H9 (cell line): Measurements from ENCODE around the gene OR2K2. TPM values are rescaled to one million over a fixed set of nuclear protein-coding genes. Genes with fewer than 3 reads are reported as not detected.

Experiments
- DNase-seq: peaks from one replicate; pipeline ENCODE4 v3.0.0-alpha.2; 2017
- H2AFZ ChIP-seq: one replicate; pipeline ENCODE4 v1.6.1; 2013; ENCODE audit warnings: mild to moderate bottlenecking, low read length, control low read depth, moderate library complexity
- H2AK5ac ChIP-seq: 2 replicates; pipeline ENCODE4 v1.6.1; 2013; ENCODE audit warnings: low read length, control low read depth, mixed read lengths; ENCODE audit not compliant: insufficient read length
- H2BK120ac ChIP-seq: one replicate; pipeline ENCODE4 v1.6.1; 2013; ENCODE audit warnings: low read depth, mild to moderate bottlenecking, low read length, control low read depth, inconsistent platforms; ENCODE audit not compliant: poor library complexity, severe bottlenecking
- H2BK12ac ChIP-seq: 2 replicates; pipeline ENCODE4 v1.6.1; 2013; ENCODE audit warnings: low read length, control low read depth, mixed read lengths, low read depth; ENCODE audit not compliant: insufficient read length
- H2BK15ac ChIP-seq: 2 replicates; pipeline ENCODE4 v1.6.1; 2013; ENCODE audit warnings: low read depth, low read length, control low read depth
- H2BK20ac ChIP-seq: one replicate; pipeline ENCODE4 v1.6.1; 2013; ENCODE audit warnings: low read depth, mild to moderate bottlenecking, low read length, control low read depth, inconsistent platforms; ENCODE audit not compliant: poor library complexity, severe bottlenecking
- H2BK5ac ChIP-seq: 2 replicates; pipeline ENCODE4 v1.6.1; 2013; ENCODE audit warnings: low read length, control low read depth, mixed read lengths; ENCODE audit not compliant: insufficient read length
- H3K14ac ChIP-seq: 2 replicates; pipeline ENCODE4 v1.6.1; 2013; ENCODE audit warnings: low read length, control low read depth; ENCODE audit not compliant: insufficient read depth
- H3K18ac ChIP-seq: 2 replicates; pipeline ENCODE4 v1.6.1; 2013; ENCODE audit warnings: low read depth, mild to moderate bottlenecking, mixed read lengths, low read length, control low read depth; ENCODE audit not compliant: insufficient read length
- H3K23ac ChIP-seq: 2 replicates; pipeline ENCODE4 v1.6.1; 2013; ENCODE audit warnings: low read length, control low read depth, mixed read lengths, low read depth; ENCODE audit not compliant: insufficient read length
- H3K23me2 ChIP-seq: 2 replicates; pipeline ENCODE4 v1.6.1; 2013; ENCODE audit warnings: low read depth, mild to moderate bottlenecking, mixed read lengths, low read length, control low read depth; ENCODE audit not compliant: insufficient read length, poor library complexity, severe bottlenecking
- H3K27ac ChIP-seq: 2 replicates; pipeline ENCODE4 v1.5.1; 2013; ENCODE audit warnings: low read length, control low read depth, mixed read lengths, low read depth; ENCODE audit not compliant: insufficient read length
- H3K27me3 ChIP-seq: 2 replicates; pipeline ENCODE4 v1.6.1; 2013; ENCODE audit warnings: low read length, control low read depth, inconsistent platforms; ENCODE audit not compliant: insufficient read depth
- H3K4ac ChIP-seq: 2 replicates; pipeline ENCODE4 v1.6.1; 2013; ENCODE audit warnings: low read depth, mild to moderate bottlenecking, control low read depth, inconsistent platforms, low read length, moderate library complexity
- H3K4me1 ChIP-seq: 2 replicates; pipeline ENCODE4 v1.6.1; 2013; ENCODE audit warnings: low read length, control low read depth, inconsistent platforms; ENCODE audit not compliant: insufficient read depth
- H3K4me2 ChIP-seq: 2 replicates; pipeline ENCODE4 v1.6.1; 2013; ENCODE audit warnings: low read length, control low read depth, mixed read lengths; ENCODE audit not compliant: insufficient read length, insufficient read depth
- H3K56ac ChIP-seq: 2 replicates; pipeline ENCODE4 v1.6.1; 2013; ENCODE audit warnings: low read depth, mild to moderate bottlenecking, mixed read lengths, low read length, control low read depth; ENCODE audit not compliant: insufficient read length
- H3K79me1 ChIP-seq: 2 replicates; pipeline ENCODE4 v1.6.1; 2013; ENCODE audit warnings: low read depth, mild to moderate bottlenecking, moderate library complexity, low read length, control low read depth, inconsistent platforms; ENCODE audit not compliant: insufficient read depth, poor library complexity, severe bottlenecking
- H3K79me2 ChIP-seq: 2 replicates; pipeline ENCODE4 v1.6.1; 2013; ENCODE audit warnings: low read length, control low read depth, inconsistent platforms; ENCODE audit not compliant: insufficient read depth
- H3K9ac ChIP-seq: 2 replicates; pipeline ENCODE4 v1.6.1; 2013; ENCODE audit warnings: low read length, control low read depth, mixed read lengths; ENCODE audit not compliant: insufficient read length; ENCODE audit errors: extremely low read depth
- H3K9me3 ChIP-seq: one replicate; pipeline ENCODE4 v1.6.1; 2013; ENCODE audit warnings: low read depth, low read length, inconsistent platforms; ENCODE audit not compliant: control insufficient read depth
- H3T11ph ChIP-seq: one replicate; pipeline ENCODE4 v1.6.1; 2013; ENCODE audit warnings: mild to moderate bottlenecking, low read length, control low read depth, inconsistent platforms
- H4K20me1 ChIP-seq: one replicate; pipeline ENCODE4 v1.6.1; 2013; ENCODE audit not compliant: control insufficient read depth, insufficient read length, insufficient read depth
- H4K5ac ChIP-seq: 2 replicates; pipeline ENCODE4 v1.6.1; 2013; ENCODE audit warnings: low read depth, mild to moderate bottlenecking, mixed read lengths, low read length, control low read depth; ENCODE audit not compliant: insufficient read length
- H4K8ac ChIP-seq: replicated peaks from 2 replicates; pipeline ENCODE4 v1.6.1; 2013; ENCODE audit warnings: low read length, control low read depth, mixed read lengths, low read depth; ENCODE audit not compliant: insufficient read length
- H4K91ac ChIP-seq: 2 replicates; pipeline ENCODE4 v1.6.1; 2013; ENCODE audit warnings: low read depth, mild to moderate bottlenecking, moderate library complexity, mixed read lengths, low read length, control low read depth; ENCODE audit not compliant: insufficient read length
- H3K27ac Mint-ChIP-seq, 3 experiments: 2 replicates in 2 of 3; 3 replicates in 1 of 3; pipeline ENCODE4 v1.8.0; 2020 to 2021; ENCODE audit warnings: mixed read lengths in 3 of 3, mild to moderate bottlenecking in 1 of 3, moderate library complexity in 1 of 3
- H3K27me3 Mint-ChIP-seq: 2 replicates; pipeline ENCODE4 v1.8.0; 2021; ENCODE audit warnings: low read depth, mild to moderate bottlenecking, moderate library complexity, mixed read lengths
- H3K36me3 Mint-ChIP-seq, 3 experiments: 2 replicates in 2 of 3; 3 replicates in 1 of 3; pipeline ENCODE4 v1.8.0; 2020 to 2021; ENCODE audit warnings: low read depth in 3 of 3, mixed read lengths in 3 of 3; ENCODE audit not compliant: insufficient read depth in 1 of 3
- H3K4me1 Mint-ChIP-seq, 2 experiments: 2 replicates each; pipeline ENCODE4 v1.8.0; 2020; ENCODE audit warnings: mixed read lengths in 2 of 2
- H3K4me3 Mint-ChIP-seq, 2 experiments: 2 replicates in 1 of 2; 3 replicates in 1 of 2; pipeline ENCODE4 v1.8.0; 2020 to 2021; ENCODE audit warnings: mild to moderate bottlenecking in 2 of 2, mixed read lengths in 2 of 2, moderate library complexity in 1 of 2
- H3K9me3 Mint-ChIP-seq, 2 experiments: 2 replicates in 1 of 2; 3 replicates in 1 of 2; pipeline ENCODE4 v1.8.0; 2020; ENCODE audit warnings: mild to moderate bottlenecking in 2 of 2, mixed read lengths in 2 of 2, moderate library complexity in 1 of 2
- WGBS: extraction: QIAGEN DNeasy Blood & Tissue Kit; methylation state at CpG from one replicate; pipeline ENCODE4 v1.1.7; 2013; ENCODE audit warnings: missing lambda C conversion rate, low lambda C conversion rate, mixed read lengths; ENCODE audit not compliant: insufficient read length; ENCODE audit errors: extremely low coverage; 5-methylcytosine and 5-hydroxymethylcytosine counted together
- total RNA-seq: library from RNA; stranded (reverse); gene quantifications from 2 replicates; pipeline ENCODE4 v1.2.1, GENCODE V29; 2021
- TF ChIP-seq, protein P1 (sequence below): fragments of 200-600 bp; sonication (generic); conservative IDR thresholded peaks from 3 replicates; pipeline ENCODE4 v1.8.0; 2021; ENCODE audit warnings: antibody characterized with exemption, mild to moderate bottlenecking

The OR2K2 gene
- total RNA-seq, 1 experiment from 2014 or later: not detected

- no peak overlapping the region for H3K27ac ChIP-seq
- no peak for DNase-seq
- no peak overlapping the region for H3K18ac ChIP-seq
- Mint-ChIP-seq H3K36me3 (peaks cover 0 to 12% (median 0%) of the 10 kb centered on the region in 3 experiments; a peak in 2 of 7 replicates), H3K27me3 (no peaks in the 10 kb centered on the region), H3K9me3 (peaks cover 0 to 3% of the 10 kb centered on the region in 2 experiments; a peak in 1 of 5 replicates), H3K4me1 (peaks cover 0 to 11% of the 10 kb centered on the region in 2 experiments), H3K27ac (no peak overlapping the region), H3K4me3 (no peak overlapping the region)
- H3K56ac ChIP-seq: no peak overlapping the region
- H2BK5ac ChIP-seq: no peak overlapping the region
- H2BK15ac ChIP-seq: no peak overlapping the region
- no peaks in the 10 kb centered on the region for H3K4me1 ChIP-seq
- no peak overlapping the region for H2BK12ac ChIP-seq
- no peak overlapping the region for H4K5ac ChIP-seq
- no peaks in the 10 kb centered on the region for H4K20me1 ChIP-seq
- no peaks in the 10 kb centered on the region for H3K23me2 ChIP-seq
- H4K91ac ChIP-seq: no peak overlapping the region
- no peak overlapping the region for H3K14ac ChIP-seq
- no peak overlapping the region for H3K9ac ChIP-seq
- H3K4me2 ChIP-seq: no peak overlapping the region
- no peak overlapping the region for H2AK5ac ChIP-seq
- no peaks in the 10 kb centered on the region for H3K79me1 ChIP-seq
- TF ChIP-seq, protein P1, sequence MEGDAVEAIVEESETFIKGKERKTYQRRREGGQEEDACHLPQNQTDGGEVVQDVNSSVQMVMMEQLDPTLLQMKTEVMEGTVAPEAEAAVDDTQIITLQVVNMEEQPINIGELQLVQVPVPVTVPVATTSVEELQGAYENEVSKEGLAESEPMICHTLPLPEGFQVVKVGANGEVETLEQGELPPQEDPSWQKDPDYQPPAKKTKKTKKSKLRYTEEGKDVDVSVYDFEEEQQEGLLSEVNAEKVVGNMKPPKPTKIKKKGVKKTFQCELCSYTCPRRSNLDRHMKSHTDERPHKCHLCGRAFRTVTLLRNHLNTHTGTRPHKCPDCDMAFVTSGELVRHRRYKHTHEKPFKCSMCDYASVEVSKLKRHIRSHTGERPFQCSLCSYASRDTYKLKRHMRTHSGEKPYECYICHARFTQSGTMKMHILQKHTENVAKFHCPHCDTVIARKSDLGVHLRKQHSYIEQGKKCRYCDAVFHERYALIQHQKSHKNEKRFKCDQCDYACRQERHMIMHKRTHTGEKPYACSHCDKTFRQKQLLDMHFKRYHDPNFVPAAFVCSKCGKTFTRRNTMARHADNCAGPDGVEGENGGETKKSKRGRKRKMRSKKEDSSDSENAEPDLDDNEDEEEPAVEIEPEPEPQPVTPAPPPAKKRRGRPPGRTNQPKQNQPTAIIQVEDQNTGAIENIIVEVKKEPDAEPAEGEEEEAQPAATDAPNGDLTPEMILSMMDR: no peak
- H2AFZ ChIP-seq: no peak overlapping the region
- no peak overlapping the region for H4K8ac ChIP-seq
- H3K4ac ChIP-seq: no peak overlapping the region
- H3K9me3 ChIP-seq: no peaks in the 10 kb centered on the region
- H2BK120ac ChIP-seq: no peak overlapping the region
- H2BK20ac ChIP-seq: no peak overlapping the region
- no CpG with 5 or more reads among the region's 2 CpGs for WGBS
- no peak overlapping the region for H3K23ac ChIP-seq
- H3T11ph ChIP-seq: no peak overlapping the region
- H3K79me2 ChIP-seq: no peaks in the 10 kb centered on the region
- no peaks in the 10 kb centered on the region for H3K27me3 ChIP-seq
Measured at GRCh38 chr9:111297066-111297824, 32.8 kb downstream of the OR2K2 start.
